GM12878 (cell line): ENCODE measurements around the gene TASOR2. TPM values are rescaled to one million over a fixed set of nuclear protein-coding genes. Genes with fewer than 3 reads are reported as not detected.

Source experiments
- ATAC-seq: fragments of 200-7000 bp; cut with Tn5 transposase; 3 replicates; pipeline ENCODE4 v1.9.1; 2020; ENCODE audit warnings: mild to moderate bottlenecking, moderate library complexity
- BruUV-seq: library from RNA; stranded (reverse); fragments of 400-500 nt; replicated peaks from 2 replicates; lab custom pipeline; 2021; lab: Mats Ljungman, UMichigan
- CTCF ChIA-PET: fragments of 300-600 bp; sonication (Branson Sonifier 250); formaldehyde crosslinking; extraction: SDS; loops from one replicate; lab custom pipeline; 2021; ENCODE audit warnings: inconsistent platforms; lab: Yijun Ruan, JAX
- POLR2A ChIA-PET: fragments of 350-600 bp; formaldehyde crosslinking; extraction: SDS; loops from one replicate; lab custom pipeline; 2021; ENCODE audit warnings: inconsistent platforms; lab: Charles Lee
- RAD21 ChIA-PET: fragments of 300-600 bp; sonication (Branson Sonifier 250); formaldehyde crosslinking; loops from one replicate; lab custom pipeline; 2023; ENCODE audit warnings: antibody characterized with exemption; ENCODE audit not compliant: unreplicated experiment; lab: Charles Lee
- SMC1A ChIA-PET: fragments of 300-600 bp; sonication (Branson Sonifier 250); formaldehyde crosslinking; loops from one replicate; lab custom pipeline; 2023; ENCODE audit not compliant: unreplicated experiment, uncharacterized antibody; lab: Charles Lee
- DNase-seq: peaks from one replicate; pipeline ENCODE4 v3.0.0-alpha.2; 2011; ENCODE audit warnings: low read depth, low spot score
- FAIRE-seq: peaks from 3 replicates; lab custom pipeline; 2011; peaks lifted over from hg19 to GRCh38; lab: Jason Lieb, UNC
- H2AFZ ChIP-seq: 2 replicates; pipeline ENCODE4 v1.6.0; 2011; ENCODE audit warnings: low read depth, low read length, control low read depth; ENCODE audit not compliant: control insufficient read depth
- H3K27ac ChIP-seq: 2 replicates; pipeline ENCODE4 v1.5.1; 2011; ENCODE audit warnings: control low read depth; ENCODE audit not compliant: control insufficient read depth, insufficient read depth
- H3K27me3 ChIP-seq, 2 experiments: replicated peaks in 1 of 2; 2 replicates each; pipeline versions ENCODE4 v1.6.0 to v1.6.1; 2011; ENCODE audit warnings: low read length in 1 of 2; ENCODE audit not compliant: control insufficient read depth in 2 of 2, insufficient read depth in 2 of 2
- H3K36me3 ChIP-seq, 2 experiments: 2 replicates each; pipeline ENCODE4 v1.5.1; 2011; ENCODE audit warnings: low read length in 1 of 2; ENCODE audit not compliant: control insufficient read depth in 2 of 2, insufficient read depth in 2 of 2
- H3K4me1 ChIP-seq: 2 replicates; pipeline ENCODE4 v1.6.1; 2011; ENCODE audit warnings: mild to moderate bottlenecking, low read length, moderate library complexity, mixed read lengths; ENCODE audit not compliant: control insufficient read depth, insufficient read depth
- H3K4me2 ChIP-seq: 2 replicates; pipeline ENCODE4 v1.6.0; 2011; ENCODE audit warnings: control low read depth; ENCODE audit not compliant: control insufficient read depth, insufficient read depth
- H3K4me3 ChIP-seq: fragments of 200-600 bp; sonication (generic); 2 replicates; pipeline ENCODE4 v1.5.1; 2016
- H3K79me2 ChIP-seq: 2 replicates; pipeline ENCODE4 v1.6.0; 2011; ENCODE audit warnings: low read length; ENCODE audit not compliant: control insufficient read depth, insufficient read depth
- H3K9ac ChIP-seq: 2 replicates; pipeline ENCODE4 v1.8.0; 2011; ENCODE audit warnings: low read length, control low read depth, mixed read lengths; ENCODE audit not compliant: control insufficient read depth, insufficient read depth
- H3K9me3 ChIP-seq: replicated peaks from 3 replicates; pipeline ENCODE4 v1.5.1; 2011; ENCODE audit warnings: mild to moderate bottlenecking, low read length; ENCODE audit not compliant: control insufficient read depth, insufficient read depth
- H4K20me1 ChIP-seq: 2 replicates; pipeline ENCODE4 v1.6.0; 2011; ENCODE audit not compliant: control insufficient read depth, insufficient read depth
- E4F1 ChIP-seq: fragments of 450-650 bp; IDR thresholded peaks from 2 replicates; pipeline ENCODE4 v1.6.1; 2018; ENCODE audit warnings: borderline replicate concordance, mild to moderate bottlenecking; ENCODE audit not compliant: partially characterized antibody
- HDGF ChIP-seq: fragments of 450-650 bp; IDR thresholded peaks from 2 replicates; pipeline ENCODE4 v1.6.1; 2016; ENCODE audit warnings: antibody characterized with exemption
- JUNB ChIP-seq: IDR thresholded peaks from 2 replicates; pipeline ENCODE4 v1.6.1; 2016; ENCODE audit warnings: antibody characterized with exemption, mild to moderate bottlenecking
- MYC ChIP-seq: IDR thresholded peaks from 2 replicates; pipeline ENCODE4 v1.6.1; 2011; ENCODE audit warnings: mild to moderate bottlenecking, low read length, moderate library complexity, inconsistent platforms; ENCODE audit not compliant: insufficient read depth, insufficient replicate concordance, insufficient read length, severe bottlenecking
- NR2C2 ChIP-seq: IDR thresholded peaks from 2 replicates; pipeline ENCODE4 v1.6.1; 2011; ENCODE audit warnings: borderline replicate concordance, low read depth; ENCODE audit not compliant: control insufficient read depth, insufficient read length
- PAX5 ChIP-seq: IDR thresholded peaks from 2 replicates; pipeline ENCODE4 v1.6.1; 2011; ENCODE audit warnings: low read depth, low read length, borderline replicate concordance
- PKNOX1 ChIP-seq: fragments of 450-650 bp; IDR thresholded peaks from 2 replicates; pipeline ENCODE4 v1.6.1; 2016; ENCODE audit warnings: mild to moderate bottlenecking
- RFX5 ChIP-seq: IDR thresholded peaks from 2 replicates; pipeline ENCODE4 v1.6.1; 2011; ENCODE audit warnings: low read depth, low read length, improper control_type of control experiment
- RUNX3 ChIP-seq: IDR thresholded peaks from 2 replicates; pipeline ENCODE4 v1.6.1; 2012; ENCODE audit warnings: low read length, inconsistent platforms
- SKIL ChIP-seq: fragments of 450-650 bp; IDR thresholded peaks from 2 replicates; pipeline ENCODE4 v1.6.1; 2017; ENCODE audit warnings: mild to moderate bottlenecking, low read depth, inconsistent platforms; ENCODE audit not compliant: poor library complexity, severe bottlenecking
- TAF1 ChIP-seq: IDR thresholded peaks from 2 replicates; pipeline ENCODE4 v1.6.1; 2011; ENCODE audit warnings: mild to moderate bottlenecking, low read depth, low read length, borderline replicate concordance
- TCF3 ChIP-seq: IDR thresholded peaks from 2 replicates; pipeline ENCODE4 v1.6.1; 2012; ENCODE audit warnings: low read depth, mild to moderate bottlenecking, low read length, borderline replicate concordance; ENCODE audit not compliant: insufficient read depth
- USF1 ChIP-seq: IDR thresholded peaks from 2 replicates; pipeline ENCODE4 v1.6.1; 2011; ENCODE audit warnings: borderline replicate concordance, low read depth, mild to moderate bottlenecking, moderate library complexity, mixed read lengths, low read length; ENCODE audit not compliant: insufficient read depth; ENCODE audit errors: extremely low read length
- ZBTB4 ChIP-seq: fragments of 450-650 bp; formaldehyde crosslinking; IDR thresholded peaks from 2 replicates; pipeline ENCODE4 v1.4.0; 2022; ENCODE audit warnings: mild to moderate bottlenecking, moderate library complexity
- WGBS: methylation state at CpG from one replicate; pipeline ENCODE4 v1.1.6; 2016; ENCODE audit warnings: low lambda C conversion rate; ENCODE audit not compliant: insufficient replicate concordance, insufficient coverage; ENCODE audit errors: missing lambda C conversion rate; 5-methylcytosine and 5-hydroxymethylcytosine counted together
- in situ Hi-C: fragments of 300-500 bp; cut with MboI; formaldehyde crosslinking; loops from 9 replicates; pipeline ENCODE4 v1.14.3; 2018; ENCODE audit warnings: mixed read lengths
- intact Hi-C: fragments of 100-400 bp; cut with micrococcal nuclease; formaldehyde crosslinking; loops from one replicate; pipeline ENCODE4 v1.14.2; 2022; ENCODE audit not compliant: unreplicated experiment
- polyA plus RNA-seq, 11 experiments: library from polyadenylated mRNA; depleted of rRNA in 4 of 11; unstranded in 6 of 11; stranded (reverse) in 5 of 11; fragments of >200 nt; fragmentation: Nextera tagmentation in 4 of 11; fragmentation: Illumina TruSeq in 1 of 11; extraction: Ambion mirVana in 4 of 11; extraction: Trizol in 1 of 11; gene quantifications; 1 replicate in 1 of 11; 2 replicates in 10 of 11; pipeline versions ENCODE4 v1.2.1 to v1.2.3, GENCODE V29; 2011 to 2016; ENCODE audit warnings: inconsistent platforms in 2 of 11, missing spikeins in 2 of 11, low read depth in 1 of 11
- total RNA-seq, 4 experiments: library from RNA; depleted of rRNA in 3 of 4; stranded (reverse); fragments of >200 nt in 3 of 4; fragmentation: Illumina TruSeq in 1 of 4; extraction: Trizol in 1 of 4; gene quantifications; 2 replicates each; pipeline versions ENCODE4 v1.2.1 to v1.2.3, GENCODE V29; 2013 to 2021

Gene TASOR2
- total and polyA plus RNA-seq, 10 of the 15 experiments (the other 5 are each of a cell fraction or from before 2014, with no cell fraction given) = 8.2 to 54.7 (median 31.0) TPM

GRCh38 chr10:5732141-5732540 lies 47.5 kb downstream of the TASOR2 start:
- Histone ChIP-seq H3K4me1 (no peaks in the 10 kb centered on the region), H3K4me2 (no peak overlapping the region), H2AFZ (no peak overlapping the region), H3K79me2 (no peaks in the 10 kb centered on the region), H3K9ac (no peak overlapping the region), H4K20me1 (no peaks in the 10 kb centered on the region), H3K27me3 (no peaks in the 10 kb centered on the region), H3K36me3 (peaks cover 8 to 17% of the 10 kb centered on the region in 2 experiments), H3K27ac (no peak overlapping the region), H3K4me3 (no peak overlapping the region), H3K9me3 (no peaks in the 10 kb centered on the region)
- ChIA-PET RAD21 (no interaction called here), POLR2A (no interaction called here), SMC1A (interaction anchor here (0.9 to 1.0 kb wide), 2 partner anchors 14 to 45 kb away, joined by 3 to 4 read pairs; no protein-coding TSS in a partner anchor), CTCF (no interaction called here)
- FAIRE-seq (no peak), ATAC-seq (no peak), DNase-seq (no peak)
- no TSS peak for BruUV-seq
- in situ Hi-C loops = no loop called here
- 88% methylated on average over 4 of the region's 4 CpGs for WGBS
- intact Hi-C loops = no loop called here
- no peak for TF ChIP-seq E4F1
- no peak for TF ChIP-seq HDGF
- no peak for TF ChIP-seq RUNX3
- no peak for TF ChIP-seq TCF3
- TF ChIP-seq SKIL = no peak
- TF ChIP-seq RFX5 = no peak
- no peak for TF ChIP-seq ZBTB4 (CRISPR knock-in tag)
- TF ChIP-seq NR2C2 = no peak
- no peak for TF ChIP-seq MYC
- no peak for TF ChIP-seq PAX5
- TF ChIP-seq TAF1 = no peak
- no peak for TF ChIP-seq USF1
- TF ChIP-seq PKNOX1 = no peak
- no peak for TF ChIP-seq JUNB
